IMR-90 (cell line): Measurements from ENCODE around the gene NRARP. TPM values are rescaled to one million over a fixed set of nuclear protein-coding genes. Genes with fewer than 3 reads are reported as not detected.
A peak's percentile ranks its signal among the peaks of the same experiment; 100 is the strongest.

ENCODE experiments used
- ATAC-seq: fragments of 200-7000 bp; cut with Tn5 transposase; 2 replicates; pipeline ENCODE4 v1.9.1; 2020; ENCODE audit warnings: low read depth, mild to moderate bottlenecking, moderate library complexity
- BruUV-seq: library from RNA; stranded (reverse); fragments of 400-500 nt; replicated peaks from 2 replicates; lab custom pipeline; 2021; lab: Mats Ljungman, UMichigan
- CTCF ChIA-PET: fragments of 300-600 bp; formaldehyde crosslinking; extraction: SDS; loops from one replicate; lab custom pipeline; 2021; ENCODE audit warnings: antibody characterized with exemption; lab: Yijun Ruan, JAX
- POLR2A ChIA-PET: fragments of 300-600 bp; sonication (Branson Sonifier 250); formaldehyde crosslinking; loops from one replicate; lab custom pipeline; 2022; ENCODE audit warnings: antibody characterized with exemption; ENCODE audit not compliant: unreplicated experiment; lab: Charles Lee
- DNase-seq: peaks from one replicate; pipeline ENCODE4 v3.0.0; 2013
- H2AFZ ChIP-seq: replicated peaks from 2 replicates; pipeline ENCODE3; 2013; ENCODE audit warnings: low read length, mild to moderate bottlenecking; ENCODE audit not compliant: poor library complexity
- H2AK5ac ChIP-seq: 2 replicates; pipeline ENCODE4 v1.6.1; 2013; ENCODE audit warnings: low read depth, low read length, inconsistent platforms
- H2AK9ac ChIP-seq: replicated peaks from 2 replicates; pipeline ENCODE3; 2013; ENCODE audit warnings: mild to moderate bottlenecking, low read depth, low read length, moderate library complexity; ENCODE audit not compliant: poor library complexity
- H2BK120ac ChIP-seq: 2 replicates; pipeline ENCODE4 v1.6.1; 2013; ENCODE audit warnings: low read depth, low read length, inconsistent platforms
- H2BK15ac ChIP-seq: 3 replicates; pipeline ENCODE4 v1.6.1; 2013; ENCODE audit warnings: low read depth, low read length, inconsistent platforms
- H2BK20ac ChIP-seq: 2 replicates; pipeline ENCODE4 v1.6.1; 2013; ENCODE audit warnings: low read depth, mild to moderate bottlenecking, inconsistent platforms, low read length, moderate library complexity
- H2BK5ac ChIP-seq: 2 replicates; pipeline ENCODE4 v1.6.1; 2013; ENCODE audit warnings: mild to moderate bottlenecking, low read depth, low read length, inconsistent platforms; ENCODE audit not compliant: poor library complexity, severe bottlenecking
- H3K14ac ChIP-seq: replicated peaks from 2 replicates; pipeline ENCODE4 v1.6.1; 2013; ENCODE audit warnings: low read depth, low read length, inconsistent platforms
- H3K18ac ChIP-seq: 2 replicates; pipeline ENCODE4 v1.6.1; 2013; ENCODE audit warnings: low read depth, low read length, control low read depth
- H3K23ac ChIP-seq: 2 replicates; pipeline ENCODE4 v1.6.1; 2013; ENCODE audit warnings: low read depth, low read length, inconsistent platforms
- H3K27ac ChIP-seq: 2 replicates; pipeline ENCODE4 v1.5.1; 2013; ENCODE audit warnings: mild to moderate bottlenecking, control low read depth, low read length; ENCODE audit not compliant: insufficient read depth
- H3K27me3 ChIP-seq: 2 replicates; pipeline ENCODE4 v1.6.1; 2013; ENCODE audit warnings: low read length; ENCODE audit not compliant: control insufficient read depth, insufficient read depth
- H3K36me3 ChIP-seq: 2 replicates; pipeline ENCODE4 v1.6.1; 2013; ENCODE audit warnings: low read length, mixed read lengths; ENCODE audit not compliant: control insufficient read depth, insufficient read depth
- H3K4ac ChIP-seq: 2 replicates; pipeline ENCODE4 v1.6.1; 2013; ENCODE audit warnings: low read depth, low read length, inconsistent platforms
- H3K4me1 ChIP-seq: 2 replicates; pipeline ENCODE4 v1.6.1; 2013; ENCODE audit warnings: low read length, mixed read lengths; ENCODE audit not compliant: control insufficient read depth, insufficient read depth
- H3K4me2 ChIP-seq: 2 replicates; pipeline ENCODE4 v1.6.1; 2013; ENCODE audit warnings: low read depth, mild to moderate bottlenecking, control low read depth, low read length, moderate library complexity
- H3K4me3 ChIP-seq: 2 replicates; pipeline ENCODE4 v1.5.1; 2013; ENCODE audit warnings: low read depth, mild to moderate bottlenecking, control low read depth, low read length, moderate library complexity; ENCODE audit not compliant: insufficient read depth
- H3K56ac ChIP-seq: 2 replicates; pipeline ENCODE4 v1.6.1; 2013; ENCODE audit warnings: low read length, inconsistent platforms; ENCODE audit not compliant: insufficient read depth; ENCODE audit errors: extremely low read depth
- H3K79me1 ChIP-seq, 2 experiments: 2 replicates each; pipeline ENCODE4 v1.6.1; 2013; ENCODE audit warnings: low read length in 2 of 2, inconsistent platforms in 1 of 2, low read depth in 1 of 2
- H3K9ac ChIP-seq: 2 replicates; pipeline ENCODE4 v1.6.1; 2013; ENCODE audit warnings: low read depth, low read length, control low read depth
- H3K9me1 ChIP-seq: 2 replicates; pipeline ENCODE4 v1.6.1; 2013; ENCODE audit warnings: low read length, inconsistent platforms; ENCODE audit not compliant: insufficient read depth
- H3K9me3 ChIP-seq: 2 replicates; pipeline ENCODE4 v1.6.1; 2013; ENCODE audit warnings: low read length; ENCODE audit not compliant: control insufficient read depth, insufficient read depth
- H4K20me1 ChIP-seq: 2 replicates; pipeline ENCODE4 v1.6.1; 2013; ENCODE audit warnings: low read length, inconsistent platforms; ENCODE audit not compliant: insufficient read depth
- H4K5ac ChIP-seq: 2 replicates; pipeline ENCODE4 v1.6.1; 2013; ENCODE audit warnings: mild to moderate bottlenecking, low read depth, low read length, control low read depth
- H4K8ac ChIP-seq, 2 experiments: 2 replicates each; pipeline ENCODE4 v1.6.1; 2013; ENCODE audit warnings: low read depth in 2 of 2, low read length in 2 of 2, control low read depth in 1 of 2, inconsistent platforms in 1 of 2
- H4K91ac ChIP-seq: 2 replicates; pipeline ENCODE4 v1.6.1; 2013; ENCODE audit warnings: low read depth, low read length, inconsistent platforms; ENCODE audit not compliant: insufficient read depth
- BHLHE40 ChIP-seq: fragments of 150-350 bp; IDR thresholded peaks from 2 replicates; pipeline ENCODE4 v1.6.1; 2016; ENCODE audit warnings: mild to moderate bottlenecking, low read depth, low read length
- CEBPB ChIP-seq: IDR thresholded peaks from 2 replicates; pipeline ENCODE4 v1.6.1; 2012; ENCODE audit warnings: low read depth, low read length, improper control_type of control experiment
- CHD1 ChIP-seq: IDR thresholded peaks from 2 replicates; pipeline ENCODE4 v1.6.1; 2012; ENCODE audit warnings: low read depth, low read length, improper control_type of control experiment
- CTCF ChIP-seq: conservative IDR thresholded peaks from 2 replicates; pipeline ENCODE4 v1.5.1; 2012; ENCODE audit warnings: mild to moderate bottlenecking, low read depth, low read length, improper control_type of control experiment
- ELK1 ChIP-seq: fragments of 150-350 bp; IDR thresholded peaks from 2 replicates; pipeline ENCODE4 v1.6.1; 2016; ENCODE audit warnings: low read depth, mild to moderate bottlenecking, low read length, moderate library complexity, borderline replicate concordance
- FOS ChIP-seq: fragments of 150-350 bp; IDR thresholded peaks from 2 replicates; pipeline ENCODE4 v1.6.1; 2016; ENCODE audit warnings: low read depth, low read length
- MAFK ChIP-seq: IDR thresholded peaks from 2 replicates; pipeline ENCODE4 v1.6.1; 2012; ENCODE audit warnings: low read depth, low read length, improper control_type of control experiment
- MAZ ChIP-seq: IDR thresholded peaks from 2 replicates; pipeline ENCODE4 v1.6.1; 2012; ENCODE audit warnings: low read depth, mild to moderate bottlenecking, low read length, improper control_type of control experiment, moderate library complexity, borderline replicate concordance
- MXI1 ChIP-seq: IDR thresholded peaks from 2 replicates; pipeline ENCODE4 v1.6.1; 2012; ENCODE audit warnings: low read depth, mild to moderate bottlenecking, low read length, moderate library complexity, borderline replicate concordance
- NFE2L2 ChIP-seq: fragments of 150-350 bp; IDR thresholded peaks from 2 replicates; pipeline ENCODE4 v1.6.1; 2016; ENCODE audit warnings: low read depth, mild to moderate bottlenecking, low read length
- POLR2A ChIP-seq: IDR thresholded peaks from 2 replicates; pipeline ENCODE4 v1.6.1; 2012; ENCODE audit warnings: mild to moderate bottlenecking, low read depth, low read length
- RAD21 ChIP-seq: IDR thresholded peaks from 2 replicates; pipeline ENCODE4 v1.6.1; 2012; ENCODE audit warnings: low read length, improper control_type of control experiment
- RCOR1 ChIP-seq: IDR thresholded peaks from 2 replicates; pipeline ENCODE4 v1.6.1; 2012; ENCODE audit warnings: mild to moderate bottlenecking, low read length, improper control_type of control experiment; ENCODE audit not compliant: insufficient replicate concordance
- RFX5 ChIP-seq: IDR thresholded peaks from 2 replicates; pipeline ENCODE4 v1.8.0; 2012; ENCODE audit warnings: low read depth, mild to moderate bottlenecking, low read length, moderate library complexity
- SMC3 ChIP-seq: fragments of 150-350 bp; IDR thresholded peaks from 2 replicates; pipeline ENCODE4 v1.6.1; 2016; ENCODE audit warnings: low read depth, mild to moderate bottlenecking, antibody characterized with exemption, low read length, moderate library complexity
- USF2 ChIP-seq: fragments of 150-350 bp; IDR thresholded peaks from 2 replicates; pipeline ENCODE4 v1.6.1; 2017; ENCODE audit warnings: mild to moderate bottlenecking, antibody characterized with exemption, low read length, low read depth
- WGBS, 2 experiments: methylation state at CpG; one replicate each; pipeline versions ENCODE4 v1.1.5 to v1.1.7; 2013; ENCODE audit warnings: missing lambda C conversion rate in 2 of 2; ENCODE audit not compliant: insufficient read length in 1 of 2; ENCODE audit errors: extremely low coverage in 2 of 2; 5-methylcytosine and 5-hydroxymethylcytosine counted together
- dilution Hi-C: fragments of 300-500 bp; cut with HindIII; formaldehyde crosslinking; loops from one replicate; pipeline ENCODE4 v1.14.3; 2018; ENCODE audit warnings: low sequenced_read_pairs; ENCODE audit not compliant: unreplicated experiment
- in situ Hi-C: fragments of 300-500 bp; cut with MboI; formaldehyde crosslinking; loops from 3 replicates; pipeline ENCODE4 v1.14.3; 2019; ENCODE audit warnings: low sequenced_read_pairs, inconsistent platforms, mixed read lengths
- intact Hi-C: fragments of 100-400 bp; cut with micrococcal nuclease; formaldehyde crosslinking; loops from 2 replicates; pipeline ENCODE4 v1.10.0; 2022
- polyA plus RNA-seq, 3 experiments: library from polyadenylated mRNA; depleted of rRNA; stranded (reverse); fragments of >200 nt; gene quantifications; 2 replicates each; pipeline ENCODE4 v1.2.3, GENCODE V29; 2012; ENCODE audit warnings: low replicate concordance in 1 of 3
- total RNA-seq: library from RNA; depleted of rRNA; stranded (reverse); fragments of >200 nt; gene quantifications from 2 replicates; pipeline ENCODE4 v1.2.3, GENCODE V29; 2012

The NRARP gene
- total and polyA plus RNA-seq, 2 of the 4 experiments (the other 2 are of a cell fraction), result 0.15 TPM; not detected in 1

GRCh38 chr9:137275203-137275587, 26.9 kb downstream of the NRARP start:
- Histone ChIP-seq H3K9ac (no peak overlapping the region), H3K79me1 (peaks cover 3 to 64% of the 10 kb centered on the region in 2 experiments), H2BK5ac (no peak overlapping the region), H3K4me1 (peaks cover 16% of the 10 kb centered on the region), H3K4me2 (no peak overlapping the region), H4K8ac (no peak overlapping the region), H2AK9ac (peak overlapping the region; percentile 81), H3K27me3 (no peaks in the 10 kb centered on the region), H2AFZ (no peak overlapping the region), H2AK5ac (no peak overlapping the region), H3K9me3 (no peaks in the 10 kb centered on the region), H4K5ac (no peak overlapping the region), H3K9me1 (no peaks in the 10 kb centered on the region; the same call in 1 of the 2 replicates), H2BK15ac (no peak overlapping the region), H2BK120ac (no peak overlapping the region), H3K14ac (no peak overlapping the region), H3K18ac (no peak overlapping the region), H4K20me1 (peaks cover 24% of the 10 kb centered on the region), H3K56ac (no peak overlapping the region), H2BK20ac (no peak overlapping the region), H3K4ac (no peak overlapping the region), H3K27ac (no peak overlapping the region), H3K4me3 (no peak overlapping the region), H3K23ac (no peak overlapping the region), H3K36me3 (peaks cover 42% of the 10 kb centered on the region), H4K91ac (no peak overlapping the region)
- intact Hi-C loops (no loop called here), in situ Hi-C loops (no loop called here), dilution Hi-C loops (no loop called here)
- WGBS, 2 experiments, result 85% methylated on average over 5 of the region's 10 CpGs; no CpG with 5 or more reads in 1 of the 2 experiments
- CTCF ChIA-PET, result no interaction called here
- BruUV-seq, result no TSS peak
- TF ChIP-seq RFX5 (no peak), ELK1 (no peak), CTCF (no peak), MAFK (no peak), RCOR1 (no peak), NFE2L2 (no peak), FOS (no peak), RAD21 (no peak), POLR2A (no peak), MAZ (no peak), CEBPB (no peak), BHLHE40 (no peak), CHD1 (no peak), MXI1 (no peak), SMC3 (no peak), USF2 (no peak)
- POLR2A ChIA-PET, result interaction anchor here (0.6 kb wide), 1 partner anchor 433 kb away, joined by 4 read pairs; the partner anchor contains the start of gene AJM1
- DNase-seq (no peak), ATAC-seq (no peak)
